Prostate gland (tissue), 2 donors: ENCODE data around the gene HDAC10. TPM values are rescaled to one million over a fixed set of nuclear protein-coding genes. Genes with fewer than 3 reads are reported as not detected.

ENCODE experiments used
- DNase-seq: peaks from one replicate; pipeline ENCODE4 v3.0.0-alpha.2; 2019; ENCODE audit warnings: low spot score
- H3K27ac ChIP-seq, 2 donors: fragments of 200-600 bp; sonication (generic); 2 replicates each; pipeline ENCODE4 v1.5.1; 2017 to 2019
- H3K27me3 ChIP-seq: fragments of 200-600 bp; sonication (generic); replicated peaks from 2 replicates; pipeline ENCODE4 v1.5.1; 2019; ENCODE audit not compliant: insufficient read depth
- H3K36me3 ChIP-seq, 2 donors: fragments of 200-600 bp; sonication (generic); 1 replicate in 1 of 2; 2 replicates in 1 of 2; pipeline versions ENCODE4 v1.5.1 to v1.8.1; 2017 to 2019
- H3K4me1 ChIP-seq: fragments of 200-600 bp; sonication (generic); replicated peaks from 2 replicates; pipeline ENCODE4 v1.5.1; 2019
- H3K4me3 ChIP-seq, 2 donors: fragments of 200-600 bp; sonication (generic); 2 replicates each; pipeline ENCODE4 v1.5.1; 2017 to 2019
- H3K9me3 ChIP-seq: fragments of 200-600 bp; sonication (generic); 2 replicates; pipeline ENCODE4 v1.5.1; 2017
- CTCF ChIP-seq, 4 experiments: fragments of 200-600 bp in 2 of 4; fragments of 450-650 bp in 2 of 4; sonication (generic) in 2 of 4; IDR thresholded peaks; 1 replicate in 3 of 4; 2 replicates in 1 of 4; pipeline ENCODE4 v1.5.1; 2016 to 2019; ENCODE audit warnings: antibody characterized with exemption in 4 of 4, mild to moderate bottlenecking in 2 of 4, moderate library complexity in 2 of 4
- POLR2A ChIP-seq: fragments of 450-650 bp; IDR thresholded peaks from one replicate; pipeline ENCODE4 v1.6.1; 2016; ENCODE audit warnings: antibody characterized with exemption, mild to moderate bottlenecking
- POLR2AphosphoS5 ChIP-seq: sonication (generic); formaldehyde crosslinking; IDR thresholded peaks from one replicate; pipeline ENCODE4 v1.6.1; 2017; ENCODE audit warnings: antibody characterized with exemption
- WGBS: methylation state at CpG from one replicate; pipeline ENCODE4 v1.1.5; 2018; 5-methylcytosine and 5-hydroxymethylcytosine counted together
- intact Hi-C: fragments of 100-400 bp; cut with DNase I; formaldehyde crosslinking; loops from one replicate; pipeline ENCODE4 v1.14.2; 2022
- total RNA-seq, 2 donors: library from RNA; depleted of rRNA; stranded (reverse); fragments of >200 nt; gene quantifications; one replicate each; pipeline ENCODE4 v1.1.0, GENCODE V29; 2016

HDAC10 gene
- total RNA-seq, 2 donors from 2014 or later, result 36.9 to 41.3 TPM

GRCh38 chr22:50260801-50261614 is 9.9 kb upstream of the HDAC10 start:
- no peaks in the 10 kb centered on the region for H3K27me3 ChIP-seq
- intact Hi-C loops, result no loop called here
- H3K36me3 ChIP-seq, result no peaks in the 10 kb centered on the region
- WGBS, result 2% methylated on average over 20 of the region's 92 CpGs
- DNase-seq, result no peak
- H3K27ac ChIP-seq, result peak overlapping the region; percentile 42 to 51
- H3K4me3 ChIP-seq, result peak overlapping the region; percentile 43 to 49
- no peaks in the 10 kb centered on the region for H3K9me3 ChIP-seq
- TF ChIP-seq POLR2AphosphoS5 (no peak), CTCF (IDR thresholded peaks at IDR 0.05) (no peak), POLR2A (no peak)
- peaks cover 4% of the 10 kb centered on the region for H3K4me1 ChIP-seq

GRCh38 chr22:50260434-50260800 is 9.4 kb upstream of the HDAC10 start:
- TF ChIP-seq CTCF (IDR thresholded peaks at IDR 0.05) (no peak), POLR2A (no peak), POLR2AphosphoS5 (no peak)
- Histone ChIP-seq H3K27ac (no peak overlapping the region), H3K27me3 (no peaks in the 10 kb centered on the region), H3K9me3 (no peaks in the 10 kb centered on the region), H3K36me3 (no peaks in the 10 kb centered on the region), H3K4me1 (peaks cover 4% of the 10 kb centered on the region), H3K4me3 (peak overlapping the region; percentile 43 to 49)
- no peak for DNase-seq
- WGBS, result 35% methylated on average over 11 of the region's 11 CpGs
- intact Hi-C loops, result no loop called here

- H3K36me3 ChIP-seq, result no peaks in the 10 kb centered on the region
- intact Hi-C loops, result no loop called here
- H3K4me3 ChIP-seq, result no peak overlapping the region
- WGBS, result 90% methylated on average over 15 of the region's 15 CpGs
- H3K27ac ChIP-seq, result no peak overlapping the region
- no peak for DNase-seq
- TF ChIP-seq POLR2A (no peak), CTCF (IDR thresholded peaks at IDR 0.05) (no peak), POLR2AphosphoS5 (no peak)
- no peaks in the 10 kb centered on the region for H3K9me3 ChIP-seq
- peaks cover 4% of the 10 kb centered on the region for H3K4me1 ChIP-seq
- no peaks in the 10 kb centered on the region for H3K27me3 ChIP-seq
These were observed 8.2 kb upstream of the HDAC10 start for GRCh38 chr22:50259302-50259701.

- Histone ChIP-seq H3K36me3 (no peaks in the 10 kb centered on the region), H3K27me3 (no peaks in the 10 kb centered on the region), H3K9me3 (no peaks in the 10 kb centered on the region), H3K27ac (no peak overlapping the region), H3K4me1 (peaks cover 4% of the 10 kb centered on the region), H3K4me3 (no peak overlapping the region)
- no peak for DNase-seq
- TF ChIP-seq CTCF (IDR thresholded peaks at IDR 0.05) (no peak), POLR2A (no peak), POLR2AphosphoS5 (no peak)
- WGBS, result 80% methylated on average over 24 of the region's 24 CpGs
- intact Hi-C loops, result no loop called here
These were observed 7.6 kb upstream of the HDAC10 start for GRCh38 chr22:50258361-50259292.
